Smooth muscle cell (in vitro differentiated cells): Measurements from ENCODE around the gene ZFYVE21. TPM values are rescaled to one million over a fixed set of nuclear protein-coding genes. Genes with fewer than 3 reads are reported as not detected.
"Not testable (repeated sequence)": the region's sequence is repeated elsewhere in the genome, so short reads cannot be mapped to it uniquely, and the experiment has no call there.

Experiments used
- DNase-seq: peaks from one replicate; lab custom pipeline; 2025; ENCODE audit not compliant: unreplicated experiment; lab: John Stamatoyannopoulos, UW
- H2AFZ ChIP-seq: fragments of 200-600 bp; sonication (generic); 2 replicates; pipeline ENCODE4 v1.6.0; 2016; ENCODE audit warnings: antibody characterized with exemption, low read depth, mild to moderate bottlenecking
- H3F3A ChIP-seq: fragments of 200-600 bp; sonication (generic); 2 replicates; pipeline ENCODE4 v1.6.0; 2017; ENCODE audit warnings: antibody characterized with exemption, low read depth
- H3K27ac ChIP-seq: fragments of 200-600 bp; sonication (generic); 2 replicates; pipeline ENCODE4 v1.5.1; 2016; ENCODE audit warnings: low read depth, mild to moderate bottlenecking
- H3K27me3 ChIP-seq: fragments of 200-600 bp; sonication (generic); 2 replicates; pipeline ENCODE4 v1.6.1; 2016; ENCODE audit warnings: low read depth, mild to moderate bottlenecking
- H3K36me3 ChIP-seq: fragments of 200-600 bp; sonication (generic); 2 replicates; pipeline ENCODE4 v1.5.1; 2016; ENCODE audit warnings: low read depth
- H3K4me1 ChIP-seq: fragments of 200-600 bp; sonication (generic); 2 replicates; pipeline ENCODE4 v1.5.1; 2016; ENCODE audit warnings: low read depth
- H3K4me2 ChIP-seq: fragments of 200-600 bp; sonication (generic); 2 replicates; pipeline ENCODE4 v1.6.0; 2016; ENCODE audit warnings: mild to moderate bottlenecking
- H3K4me3 ChIP-seq: fragments of 200-600 bp; sonication (generic); 2 replicates; pipeline ENCODE4 v1.5.1; 2016; ENCODE audit warnings: mild to moderate bottlenecking
- H3K79me2 ChIP-seq: fragments of 200-600 bp; sonication (generic); 2 replicates; pipeline ENCODE4 v1.6.0; 2016; ENCODE audit warnings: low read depth, mild to moderate bottlenecking
- H3K9ac ChIP-seq: fragments of 200-600 bp; sonication (generic); 2 replicates; pipeline ENCODE4 v1.6.0; 2016; ENCODE audit warnings: low read depth
- H3K9me3 ChIP-seq: fragments of 200-600 bp; sonication (generic); replicated peaks from 2 replicates; pipeline ENCODE4 v1.5.1; 2016; ENCODE audit warnings: low read depth
- H4K20me1 ChIP-seq: fragments of 200-600 bp; sonication (generic); 2 replicates; pipeline ENCODE4 v1.6.0; 2016; ENCODE audit warnings: low read depth
- WGBS: methylation state at CpG from one replicate; pipeline ENCODE4 v1.1.7; 2016; ENCODE audit warnings: low lambda C conversion rate; 5-methylcytosine and 5-hydroxymethylcytosine counted together
- polyA plus RNA-seq: library from polyadenylated mRNA; unstranded; fragments of >200 nt; fragmentation: Nextera tagmentation; extraction: Ambion mirVana; gene quantifications from 2 replicates; pipeline ENCODE4 v1.2.1, GENCODE V29; 2016
- total RNA-seq: library from RNA; depleted of rRNA; stranded (reverse); fragments of >200 nt; gene quantifications from 2 replicates; pipeline ENCODE4 v1.2.3, GENCODE V29; 2014
- TF ChIP-seq, protein P1 (sequence below): fragments of 200-600 bp; sonication (generic); IDR thresholded peaks from 2 replicates; pipeline ENCODE4 v1.5.1; 2017; ENCODE audit warnings: borderline replicate concordance, mild to moderate bottlenecking, antibody characterized with exemption; ENCODE audit not compliant: insufficient read depth, poor library complexity, severe bottlenecking

The ZFYVE21 gene
- total and polyA plus RNA-seq, 2 experiments from 2014 or later = 33.9 to 41.5 TPM

DNA sequence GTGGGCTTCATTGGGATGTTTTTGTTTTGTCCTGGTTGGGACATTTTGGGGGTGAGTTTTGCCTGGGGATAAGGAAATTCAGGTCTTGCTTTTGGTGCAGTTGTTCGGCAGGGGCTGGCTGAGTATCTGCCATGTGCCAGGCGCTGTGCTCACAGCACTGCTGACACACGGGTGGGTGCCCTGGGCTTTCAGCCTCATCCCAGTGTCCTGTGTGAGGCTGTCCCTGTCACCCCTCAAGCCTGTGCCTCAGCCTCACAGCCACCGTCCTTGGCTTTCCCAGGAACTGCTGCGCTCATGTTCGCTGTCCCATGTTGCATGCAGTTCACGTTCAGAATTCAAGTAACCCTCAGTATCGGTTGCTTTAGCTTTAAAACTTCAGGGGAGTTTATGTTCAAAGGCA is 25.3 kb upstream of the ZFYVE21 start:
- peaks cover 30% of the 10 kb centered on the region for H3K79me2 ChIP-seq
- no peak overlapping the region for H2AFZ ChIP-seq
- H3K4me1 ChIP-seq = no peaks in the 10 kb centered on the region
- peaks cover under 1% of the 10 kb centered on the region for H3F3A ChIP-seq
- no peak for DNase-seq
- no peak overlapping the region for H3K9ac ChIP-seq
- H3K9me3 ChIP-seq = no peaks in the 10 kb centered on the region
- peaks cover under 1% of the 10 kb centered on the region for H3K36me3 ChIP-seq
- TF ChIP-seq, protein P1, sequence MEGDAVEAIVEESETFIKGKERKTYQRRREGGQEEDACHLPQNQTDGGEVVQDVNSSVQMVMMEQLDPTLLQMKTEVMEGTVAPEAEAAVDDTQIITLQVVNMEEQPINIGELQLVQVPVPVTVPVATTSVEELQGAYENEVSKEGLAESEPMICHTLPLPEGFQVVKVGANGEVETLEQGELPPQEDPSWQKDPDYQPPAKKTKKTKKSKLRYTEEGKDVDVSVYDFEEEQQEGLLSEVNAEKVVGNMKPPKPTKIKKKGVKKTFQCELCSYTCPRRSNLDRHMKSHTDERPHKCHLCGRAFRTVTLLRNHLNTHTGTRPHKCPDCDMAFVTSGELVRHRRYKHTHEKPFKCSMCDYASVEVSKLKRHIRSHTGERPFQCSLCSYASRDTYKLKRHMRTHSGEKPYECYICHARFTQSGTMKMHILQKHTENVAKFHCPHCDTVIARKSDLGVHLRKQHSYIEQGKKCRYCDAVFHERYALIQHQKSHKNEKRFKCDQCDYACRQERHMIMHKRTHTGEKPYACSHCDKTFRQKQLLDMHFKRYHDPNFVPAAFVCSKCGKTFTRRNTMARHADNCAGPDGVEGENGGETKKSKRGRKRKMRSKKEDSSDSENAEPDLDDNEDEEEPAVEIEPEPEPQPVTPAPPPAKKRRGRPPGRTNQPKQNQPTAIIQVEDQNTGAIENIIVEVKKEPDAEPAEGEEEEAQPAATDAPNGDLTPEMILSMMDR = no peak
- H4K20me1 ChIP-seq = peaks cover 90% of the 10 kb centered on the region
- H3K27me3 ChIP-seq = no peaks in the 10 kb centered on the region
- WGBS = 96% methylated on average over 8 of the region's 8 CpGs
- no peak overlapping the region for H3K4me2 ChIP-seq
- H3K4me3 ChIP-seq = no peak overlapping the region
- no peak overlapping the region for H3K27ac ChIP-seq

GRCh38 chr14:103691655-103692054 is 24.0 kb upstream of the ZFYVE21 start:
- Histone ChIP-seq H3K79me2 (peaks cover 32% of the 10 kb centered on the region), H4K20me1 (peaks cover 90% of the 10 kb centered on the region)
- 95% methylated on average over 5 of the region's 5 CpGs for WGBS
- H3K27ac ChIP-seq, H2AFZ ChIP-seq, H3K4me3 ChIP-seq, H3K36me3 ChIP-seq, H3K4me1 ChIP-seq, H3K27me3 ChIP-seq, H3F3A ChIP-seq, H3K4me2 ChIP-seq, H3K9ac ChIP-seq, DNase-seq, H3K9me3 ChIP-seq: not testable (repeated sequence)

- TF ChIP-seq, protein P1 = no peak
- DNase-seq = no peak
- whole genome bisulfite sequencing = 99% methylated on average over 17 of the region's 17 CpGs
- peaks cover 31% of the 10 kb centered on the region for H3K79me2 ChIP-seq
- no peaks in the 10 kb centered on the region for H3K4me1 ChIP-seq
- H3K27ac ChIP-seq = no peak overlapping the region
- H3K36me3 ChIP-seq = no peaks in the 10 kb centered on the region
- H3K9ac ChIP-seq = no peak overlapping the region
- H3F3A ChIP-seq = peaks cover 9% of the 10 kb centered on the region
- H4K20me1 ChIP-seq = peaks cover 90% of the 10 kb centered on the region
- H3K27me3 ChIP-seq = no peaks in the 10 kb centered on the region
- no peak overlapping the region for H2AFZ ChIP-seq
- H3K4me3 ChIP-seq = no peak overlapping the region
- no peak overlapping the region for H3K4me2 ChIP-seq
- H3K9me3 ChIP-seq = no peaks in the 10 kb centered on the region
Measured at GRCh38 chr14:103692159-103692558, 23.5 kb upstream of the ZFYVE21 start.

DNA sequence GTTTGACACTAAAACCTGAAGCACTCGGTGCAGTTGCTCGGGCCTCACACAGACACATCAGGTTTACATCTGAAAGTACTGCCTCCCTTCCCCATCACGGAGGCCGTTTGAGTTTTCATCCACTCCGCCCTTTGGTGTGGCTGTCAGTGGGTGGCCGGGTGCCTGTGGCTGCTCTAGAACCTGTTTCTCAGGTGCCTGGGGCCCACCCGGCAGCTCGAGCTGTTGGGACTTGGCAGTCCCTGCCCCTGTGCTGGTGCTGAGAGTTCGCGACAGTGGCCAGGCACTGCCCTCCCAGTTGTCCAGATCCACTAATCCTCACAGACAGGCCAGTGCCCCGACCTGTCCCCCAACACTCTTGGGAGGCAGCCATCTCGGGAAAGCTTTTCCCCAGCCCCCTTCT is 22.7 kb upstream of the ZFYVE21 start:
- Histone ChIP-seq H3K36me3 (no peaks in the 10 kb centered on the region), H3K4me3 (no peak overlapping the region), H3K27ac (no peak overlapping the region), H3K9me3 (no peaks in the 10 kb centered on the region), H3K79me2 (peaks cover 28% of the 10 kb centered on the region), H3F3A (peaks cover 9% of the 10 kb centered on the region), H3K4me2 (no peak overlapping the region), H2AFZ (no peak overlapping the region), H3K9ac (no peak overlapping the region), H3K27me3 (no peaks in the 10 kb centered on the region), H3K4me1 (no peaks in the 10 kb centered on the region), H4K20me1 (peaks cover 90% of the 10 kb centered on the region)
- TF ChIP-seq, protein P1 = no peak
- WGBS = 87% methylated on average over 12 of the region's 12 CpGs
- DNase-seq = no peak
